Ishikawa (cell line): Measurements from ENCODE around the gene HAO1.

Source experiments
- CEBPB ChIP-seq: IDR thresholded peaks from 2 replicates; pipeline ENCODE4 v1.6.1; 2012
- CREB1 ChIP-seq: IDR thresholded peaks from 2 replicates; pipeline ENCODE4 v1.6.1; 2012; ENCODE audit warnings: low read depth
- EGR1 ChIP-seq: IDR thresholded peaks from 2 replicates; pipeline ENCODE4 v1.6.1; 2012
- EP300 ChIP-seq: IDR thresholded peaks from 2 replicates; pipeline ENCODE4 v1.6.1; 2012; ENCODE audit warnings: borderline replicate concordance
- FOXM1 ChIP-seq: IDR thresholded peaks from 2 replicates; pipeline ENCODE4 v1.6.1; 2012; ENCODE audit warnings: low read depth, borderline replicate concordance
- NFIC ChIP-seq: IDR thresholded peaks from 2 replicates; pipeline ENCODE4 v1.6.1; 2012
- RAD21 ChIP-seq: IDR thresholded peaks from 2 replicates; pipeline ENCODE4 v1.6.1; 2012; ENCODE audit warnings: low read depth
- TAF1 ChIP-seq: IDR thresholded peaks from 2 replicates; pipeline ENCODE4 v1.6.1; 2012; ENCODE audit warnings: low read depth, mild to moderate bottlenecking
- TCF12 ChIP-seq: IDR thresholded peaks from 2 replicates; pipeline ENCODE4 v1.6.1; 2012; ENCODE audit warnings: low read depth
- TEAD4 ChIP-seq: IDR thresholded peaks from 2 replicates; pipeline ENCODE4 v1.6.1; 2012
- USF1 ChIP-seq: IDR thresholded peaks from 2 replicates; pipeline ENCODE4 v1.6.1; 2012
- YY1 ChIP-seq: IDR thresholded peaks from 2 replicates; pipeline ENCODE4 v1.6.1; 2012; ENCODE audit warnings: low read depth
- ZBTB7A ChIP-seq: IDR thresholded peaks from 2 replicates; pipeline ENCODE4 v1.6.1; 2012; ENCODE audit warnings: low read depth
- TF ChIP-seq, protein P1 (sequence below): IDR thresholded peaks from 2 replicates; pipeline ENCODE4 v1.6.1; 2012; ENCODE audit warnings: low read depth, mild to moderate bottlenecking
- TF ChIP-seq, protein P2 (sequence below): IDR thresholded peaks from 2 replicates; pipeline ENCODE4 v1.6.1; 2012

The HAO1 gene

DNA sequence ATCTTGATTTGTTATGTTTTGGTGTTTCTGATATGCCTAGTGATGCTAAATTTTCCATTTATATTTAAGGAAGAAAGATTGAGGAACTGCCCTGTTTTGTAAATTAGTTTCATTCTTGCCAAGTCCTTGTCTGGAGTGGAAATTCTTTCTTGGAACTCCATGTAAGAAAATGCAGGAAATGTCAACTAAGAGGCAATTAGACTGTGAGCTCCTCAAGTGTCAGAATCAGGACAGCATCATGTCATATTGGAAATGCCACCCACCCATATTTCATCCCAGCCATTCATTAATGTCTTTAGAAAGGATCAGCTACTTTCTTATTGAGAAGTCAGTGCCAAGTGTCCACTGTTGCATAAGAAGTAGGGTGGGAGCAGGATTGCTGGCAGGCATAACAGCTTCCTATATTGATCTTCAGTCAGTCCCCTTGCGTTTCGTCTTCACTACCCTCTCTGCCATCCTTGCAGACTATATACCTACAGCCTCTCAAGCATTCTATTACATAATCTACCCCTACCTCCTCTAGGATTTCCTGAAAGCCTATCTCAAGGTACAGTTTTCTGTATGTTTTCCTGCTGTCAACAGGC lies 42.4 kb downstream of the HAO1 start:
- no peak for TF ChIP-seq TAF1
- TF ChIP-seq CEBPB, result no peak
- TF ChIP-seq EP300, result no peak
- no peak for TF ChIP-seq EGR1
- no peak for TF ChIP-seq TCF12
- no peak for TF ChIP-seq RAD21
- no peak for TF ChIP-seq USF1
- no peak for TF ChIP-seq NFIC
- TF ChIP-seq, protein P1, sequence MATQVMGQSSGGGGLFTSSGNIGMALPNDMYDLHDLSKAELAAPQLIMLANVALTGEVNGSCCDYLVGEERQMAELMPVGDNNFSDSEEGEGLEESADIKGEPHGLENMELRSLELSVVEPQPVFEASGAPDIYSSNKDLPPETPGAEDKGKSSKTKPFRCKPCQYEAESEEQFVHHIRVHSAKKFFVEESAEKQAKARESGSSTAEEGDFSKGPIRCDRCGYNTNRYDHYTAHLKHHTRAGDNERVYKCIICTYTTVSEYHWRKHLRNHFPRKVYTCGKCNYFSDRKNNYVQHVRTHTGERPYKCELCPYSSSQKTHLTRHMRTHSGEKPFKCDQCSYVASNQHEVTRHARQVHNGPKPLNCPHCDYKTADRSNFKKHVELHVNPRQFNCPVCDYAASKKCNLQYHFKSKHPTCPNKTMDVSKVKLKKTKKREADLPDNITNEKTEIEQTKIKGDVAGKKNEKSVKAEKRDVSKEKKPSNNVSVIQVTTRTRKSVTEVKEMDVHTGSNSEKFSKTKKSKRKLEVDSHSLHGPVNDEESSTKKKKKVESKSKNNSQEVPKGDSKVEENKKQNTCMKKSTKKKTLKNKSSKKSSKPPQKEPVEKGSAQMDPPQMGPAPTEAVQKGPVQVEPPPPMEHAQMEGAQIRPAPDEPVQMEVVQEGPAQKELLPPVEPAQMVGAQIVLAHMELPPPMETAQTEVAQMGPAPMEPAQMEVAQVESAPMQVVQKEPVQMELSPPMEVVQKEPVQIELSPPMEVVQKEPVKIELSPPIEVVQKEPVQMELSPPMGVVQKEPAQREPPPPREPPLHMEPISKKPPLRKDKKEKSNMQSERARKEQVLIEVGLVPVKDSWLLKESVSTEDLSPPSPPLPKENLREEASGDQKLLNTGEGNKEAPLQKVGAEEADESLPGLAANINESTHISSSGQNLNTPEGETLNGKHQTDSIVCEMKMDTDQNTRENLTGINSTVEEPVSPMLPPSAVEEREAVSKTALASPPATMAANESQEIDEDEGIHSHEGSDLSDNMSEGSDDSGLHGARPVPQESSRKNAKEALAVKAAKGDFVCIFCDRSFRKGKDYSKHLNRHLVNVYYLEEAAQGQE, result no peak
- no peak for TF ChIP-seq FOXM1

DNA sequence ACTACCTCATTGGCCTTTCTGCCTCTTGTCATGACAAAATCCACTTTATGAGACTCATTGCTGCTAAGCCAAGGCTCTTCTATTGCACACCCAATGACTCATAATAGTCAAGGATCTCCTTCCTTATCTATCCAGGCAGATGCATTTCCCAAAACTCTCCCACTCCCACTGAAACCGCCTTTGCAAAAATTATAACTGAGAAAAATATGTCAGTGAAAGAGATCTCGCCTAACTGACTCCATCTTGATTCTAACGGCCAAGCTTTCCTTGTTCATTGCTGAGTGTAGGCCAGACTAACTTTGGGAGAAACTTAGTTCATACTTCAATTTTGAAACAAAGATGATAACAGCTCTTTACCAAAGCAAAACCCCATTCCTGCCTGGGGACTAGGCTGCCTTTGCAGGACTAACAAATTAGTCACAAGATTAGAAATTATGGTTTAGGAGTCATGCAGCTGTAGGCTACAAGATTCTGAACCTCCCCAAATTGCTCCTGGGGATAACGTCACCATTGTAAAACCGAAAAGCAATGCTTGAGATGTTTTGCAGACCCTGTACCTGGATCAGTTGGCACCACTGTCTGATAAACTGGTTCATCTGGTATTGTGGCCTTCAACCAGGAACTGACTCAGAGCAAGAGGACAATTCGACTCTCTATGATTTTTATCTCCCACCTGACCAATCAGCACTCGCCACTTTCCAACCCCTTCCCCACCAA lies 47.1 kb downstream of the HAO1 start:
- no peak for TF ChIP-seq CEBPB
- TF ChIP-seq, protein P1, result no peak

DNA sequence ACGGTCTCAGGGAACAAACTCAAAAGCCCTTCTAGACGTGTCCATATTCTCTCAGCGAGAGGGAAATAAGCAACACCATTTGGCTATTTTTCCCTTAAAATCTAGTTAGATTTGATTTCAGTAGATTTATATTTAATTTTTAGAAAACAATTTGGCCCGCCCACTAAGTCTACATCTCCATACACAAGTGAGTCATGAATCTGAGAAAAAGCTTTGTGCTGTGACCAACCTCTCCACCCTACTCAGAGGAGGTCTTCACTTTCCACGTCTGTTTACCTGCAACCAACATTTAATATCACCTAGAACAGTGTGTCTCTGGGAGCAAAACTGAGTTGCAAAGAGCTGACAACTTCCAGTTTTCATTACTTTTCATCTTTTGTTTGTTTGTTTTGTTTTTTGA lies 48.6 kb downstream of the HAO1 start:
- TF ChIP-seq, protein P2, sequence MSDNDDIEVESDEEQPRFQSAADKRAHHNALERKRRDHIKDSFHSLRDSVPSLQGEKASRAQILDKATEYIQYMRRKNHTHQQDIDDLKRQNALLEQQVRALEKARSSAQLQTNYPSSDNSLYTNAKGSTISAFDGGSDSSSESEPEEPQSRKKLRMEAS, result no peak
- TF ChIP-seq TCF12 (no peak), ZBTB7A (no peak), EP300 (no peak), YY1 (no peak), CREB1 (no peak), TAF1 (no peak), RAD21 (no peak), EGR1 (no peak), FOXM1 (no peak), NFIC (no peak), TEAD4 (no peak), CEBPB (no peak), USF1 (no peak)
- TF ChIP-seq, protein P1, result no peak

- no peak for TF ChIP-seq YY1
- no peak for TF ChIP-seq EP300
- no peak for TF ChIP-seq NFIC
- TF ChIP-seq CEBPB, result no peak
- TF ChIP-seq, protein P2, result no peak
These were observed 50.5 kb downstream of the HAO1 start for GRCh38 chr20:7889736-7890135.

DNA sequence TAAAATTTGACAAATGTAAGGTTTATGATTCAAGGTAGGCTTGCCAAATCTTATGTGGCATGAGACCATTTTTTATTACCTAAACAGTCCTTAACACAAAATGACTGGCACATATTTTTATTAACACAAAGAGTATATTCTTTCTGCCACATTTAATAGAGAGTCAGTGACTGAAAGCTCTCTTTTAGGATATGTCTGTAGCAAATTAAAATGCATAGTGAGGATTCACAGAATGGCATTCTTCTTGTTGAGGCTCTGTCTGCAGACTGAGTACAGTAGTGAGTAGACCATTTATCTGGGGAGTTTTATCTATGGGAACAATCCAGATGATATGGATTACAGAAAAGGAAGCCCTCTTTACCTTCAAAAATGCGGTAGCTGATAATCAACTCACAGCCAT lies 56.5 kb downstream of the HAO1 start:
- TF ChIP-seq NFIC (no peak), EP300 (no peak), CREB1 (no peak), TAF1 (no peak), EGR1 (no peak), TEAD4 (no peak), TCF12 (no peak), USF1 (no peak), FOXM1 (no peak), RAD21 (no peak), CEBPB (no peak), ZBTB7A (no peak), YY1 (no peak)
- TF ChIP-seq, protein P2, result no peak
- TF ChIP-seq, protein P1, result no peak
